GM23338 (cell line): Measurements from ENCODE around the gene ZNF415. TPM values are rescaled to one million over a fixed set of nuclear protein-coding genes. Genes with fewer than 3 reads are reported as not detected.

Experiments used
- ATAC-seq: fragments of 200-7000 bp; cut with Tn5 transposase; 3 replicates; pipeline ENCODE4 v1.9.1; 2020
- DNase-seq: peaks from one replicate; pipeline ENCODE4 v3.0.0-alpha.2; 2015; ENCODE audit warnings: low spot score
- H2AFZ ChIP-seq: fragments of 200-600 bp; sonication (generic); 2 replicates; pipeline ENCODE4 v1.8.0; 2016; ENCODE audit warnings: antibody characterized with exemption, mild to moderate bottlenecking, moderate library complexity
- H3F3A ChIP-seq: fragments of 200-600 bp; sonication (generic); replicated peaks from 2 replicates; pipeline ENCODE4 v1.8.0; 2017; ENCODE audit warnings: antibody characterized with exemption, mixed run types, low read depth
- H3K27ac ChIP-seq: fragments of 200-600 bp; sonication (generic); 2 replicates; pipeline ENCODE4 v1.6.1; 2016; ENCODE audit warnings: low read depth
- H3K27me3 ChIP-seq: fragments of 200-600 bp; sonication (generic); 2 replicates; pipeline ENCODE4 v1.8.0; 2016; ENCODE audit warnings: mild to moderate bottlenecking, mixed run types, moderate library complexity; ENCODE audit not compliant: insufficient read depth
- H3K36me3 ChIP-seq: fragments of 200-600 bp; sonication (generic); 2 replicates; pipeline ENCODE4 v1.8.0; 2016; ENCODE audit warnings: mild to moderate bottlenecking; ENCODE audit not compliant: insufficient read depth
- H3K4me1 ChIP-seq: fragments of 200-600 bp; sonication (generic); 2 replicates; pipeline ENCODE4 v1.8.0; 2016; ENCODE audit warnings: mild to moderate bottlenecking, moderate library complexity; ENCODE audit not compliant: insufficient read depth
- H3K4me2 ChIP-seq: fragments of 200-600 bp; sonication (generic); 2 replicates; pipeline ENCODE4 v1.7.1; 2017; ENCODE audit warnings: mixed run types
- H3K4me3 ChIP-seq: fragments of 200-600 bp; sonication (generic); 2 replicates; pipeline ENCODE4 v1.6.1; 2016; ENCODE audit warnings: mixed run types
- H3K79me2 ChIP-seq: fragments of 200-600 bp; sonication (generic); replicated peaks from 2 replicates; pipeline ENCODE4 v1.8.0; 2017; ENCODE audit warnings: mild to moderate bottlenecking; ENCODE audit not compliant: insufficient read depth
- H3K9me2 ChIP-seq: fragments of 200-600 bp; sonication (generic); 2 replicates; pipeline ENCODE4 v1.8.0; 2017; ENCODE audit not compliant: insufficient read depth
- H4K20me1 ChIP-seq: fragments of 200-600 bp; sonication (generic); replicated peaks from 2 replicates; pipeline ENCODE4 v1.8.0; 2017; ENCODE audit warnings: mild to moderate bottlenecking; ENCODE audit not compliant: insufficient read depth
- H3K27ac Mint-ChIP-seq: 2 replicates; pipeline ENCODE4 v1.8.0; 2020; ENCODE audit warnings: inconsistent platforms, mild to moderate bottlenecking, moderate library complexity, mixed read lengths
- H3K27me3 Mint-ChIP-seq: 3 replicates; pipeline ENCODE4 v1.8.0; 2022; ENCODE audit warnings: low read depth, mild to moderate bottlenecking, moderate library complexity, mixed read lengths, inconsistent platforms; ENCODE audit not compliant: insufficient read depth, poor library complexity
- H3K36me3 Mint-ChIP-seq: 3 replicates; pipeline ENCODE4 v1.8.0; 2021; ENCODE audit warnings: low read depth, mild to moderate bottlenecking, inconsistent platforms, moderate library complexity, mixed read lengths
- H3K4me1 Mint-ChIP-seq: 3 replicates; pipeline ENCODE4 v1.8.0; 2020; ENCODE audit warnings: mild to moderate bottlenecking, inconsistent platforms, mixed read lengths
- H3K4me3 Mint-ChIP-seq: 3 replicates; pipeline ENCODE4 v1.8.0; 2021; ENCODE audit warnings: moderate library complexity, mild to moderate bottlenecking, inconsistent platforms, mixed read lengths
- H3K9me3 Mint-ChIP-seq: 3 replicates; pipeline ENCODE4 v1.8.0; 2020; ENCODE audit warnings: moderate library complexity, mild to moderate bottlenecking, inconsistent platforms, mixed read lengths
- CREB1 ChIP-seq: fragments of 250-450 bp; sonication (Bioruptor Pico); IDR thresholded peaks from 2 replicates; pipeline ENCODE4 v1.5.0; 2020; ENCODE audit warnings: low read depth, mild to moderate bottlenecking, moderate library complexity
- EZH2 ChIP-seq: fragments of 200-600 bp; sonication (generic); IDR thresholded peaks from one replicate; pipeline ENCODE4 v1.8.0; 2017; ENCODE audit warnings: antibody characterized with exemption, mild to moderate bottlenecking, low read depth; ENCODE audit not compliant: unreplicated experiment
- EZH2phosphoT487 ChIP-seq: fragments of 200-600 bp; sonication (generic); IDR thresholded peaks from one replicate; pipeline ENCODE4 v1.8.1; 2018; ENCODE audit warnings: antibody characterized with exemption; ENCODE audit not compliant: unreplicated experiment
- JUNB ChIP-seq: IDR thresholded peaks from one replicate; pipeline ENCODE4 v1.6.1; 2016; ENCODE audit warnings: antibody characterized with exemption; ENCODE audit not compliant: unreplicated experiment
- STAT1 ChIP-seq: IDR thresholded peaks from one replicate; pipeline ENCODE4 v1.6.1; 2016; ENCODE audit warnings: antibody characterized with exemption; ENCODE audit not compliant: unreplicated experiment
- ZNF114 ChIP-seq: fragments of 250-450 bp; sonication (Bioruptor Pico); IDR thresholded peaks from 2 replicates; pipeline ENCODE4 v1.5.0; 2020; ENCODE audit warnings: mild to moderate bottlenecking, moderate library complexity
- polyA plus RNA-seq: library from polyadenylated mRNA; unstranded; fragments of >200 nt; fragmentation: Nextera tagmentation; extraction: Ambion mirVana; gene quantifications from 2 replicates; pipeline ENCODE4 v1.2.1, GENCODE V29; 2016
- total RNA-seq: library from RNA; depleted of rRNA; stranded (reverse); fragments of >200 nt; shearing (Covaris generic); gene quantifications from 2 replicates; pipeline ENCODE4 v1.2.3, GENCODE V29; 2014
- TF ChIP-seq, protein P1 (sequence below), 2 experiments: fragments of 200-600 bp in 1 of 2; sonication (generic) in 1 of 2; conservative IDR thresholded peaks; 2 replicates each; pipeline versions ENCODE4 v1.5.1 to v1.6.1; 2016 to 2017; ENCODE audit warnings: antibody characterized with exemption in 2 of 2, low read depth in 2 of 2, mild to moderate bottlenecking in 2 of 2, moderate library complexity in 1 of 2
- TF ChIP-seq, protein P2 (sequence below): IDR thresholded peaks from 2 replicates; pipeline ENCODE4 v1.6.1; 2016; ENCODE audit warnings: antibody characterized with exemption
- TF ChIP-seq, protein P3 (sequence below): fragments of 250-450 bp; sonication (Bioruptor Pico); IDR thresholded peaks from 2 replicates; pipeline ENCODE4 v1.5.0; 2020; ENCODE audit warnings: mild to moderate bottlenecking, moderate library complexity

The ZNF415 gene
- total and polyA plus RNA-seq, 2 experiments from 2014 or later: 9.2 to 9.3 TPM

DNA sequence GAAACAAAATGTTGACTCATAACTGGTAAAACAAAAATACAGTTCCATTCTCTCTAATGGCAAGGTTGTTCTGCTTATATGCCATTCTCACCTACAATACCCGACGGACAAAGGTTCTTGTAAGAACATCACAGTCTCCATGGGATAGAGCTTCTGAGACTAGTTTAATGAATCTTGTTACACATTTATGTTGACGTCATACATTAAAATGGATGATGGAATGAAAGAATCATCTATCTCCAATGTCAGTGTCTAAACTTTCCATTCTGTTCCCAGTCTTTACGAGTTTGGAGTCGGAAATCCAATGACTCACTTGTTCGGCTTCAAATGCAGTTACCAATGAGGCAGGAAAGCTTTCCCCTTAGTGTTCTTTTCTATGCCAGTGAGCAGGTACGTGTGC lies 47.2 kb downstream of the ZNF415 start (continued):
- TF ChIP-seq, protein P1, sequence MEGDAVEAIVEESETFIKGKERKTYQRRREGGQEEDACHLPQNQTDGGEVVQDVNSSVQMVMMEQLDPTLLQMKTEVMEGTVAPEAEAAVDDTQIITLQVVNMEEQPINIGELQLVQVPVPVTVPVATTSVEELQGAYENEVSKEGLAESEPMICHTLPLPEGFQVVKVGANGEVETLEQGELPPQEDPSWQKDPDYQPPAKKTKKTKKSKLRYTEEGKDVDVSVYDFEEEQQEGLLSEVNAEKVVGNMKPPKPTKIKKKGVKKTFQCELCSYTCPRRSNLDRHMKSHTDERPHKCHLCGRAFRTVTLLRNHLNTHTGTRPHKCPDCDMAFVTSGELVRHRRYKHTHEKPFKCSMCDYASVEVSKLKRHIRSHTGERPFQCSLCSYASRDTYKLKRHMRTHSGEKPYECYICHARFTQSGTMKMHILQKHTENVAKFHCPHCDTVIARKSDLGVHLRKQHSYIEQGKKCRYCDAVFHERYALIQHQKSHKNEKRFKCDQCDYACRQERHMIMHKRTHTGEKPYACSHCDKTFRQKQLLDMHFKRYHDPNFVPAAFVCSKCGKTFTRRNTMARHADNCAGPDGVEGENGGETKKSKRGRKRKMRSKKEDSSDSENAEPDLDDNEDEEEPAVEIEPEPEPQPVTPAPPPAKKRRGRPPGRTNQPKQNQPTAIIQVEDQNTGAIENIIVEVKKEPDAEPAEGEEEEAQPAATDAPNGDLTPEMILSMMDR (conservative IDR thresholded peaks at IDR 0.05; ENCODE audit: low read depth in 2 of 2): no peak
- no peak for TF ChIP-seq EZH2phosphoT487
- TF ChIP-seq EZH2: no peak
- no peak for TF ChIP-seq CREB1 (CRISPR knock-in tag)
- TF ChIP-seq, protein P2, sequence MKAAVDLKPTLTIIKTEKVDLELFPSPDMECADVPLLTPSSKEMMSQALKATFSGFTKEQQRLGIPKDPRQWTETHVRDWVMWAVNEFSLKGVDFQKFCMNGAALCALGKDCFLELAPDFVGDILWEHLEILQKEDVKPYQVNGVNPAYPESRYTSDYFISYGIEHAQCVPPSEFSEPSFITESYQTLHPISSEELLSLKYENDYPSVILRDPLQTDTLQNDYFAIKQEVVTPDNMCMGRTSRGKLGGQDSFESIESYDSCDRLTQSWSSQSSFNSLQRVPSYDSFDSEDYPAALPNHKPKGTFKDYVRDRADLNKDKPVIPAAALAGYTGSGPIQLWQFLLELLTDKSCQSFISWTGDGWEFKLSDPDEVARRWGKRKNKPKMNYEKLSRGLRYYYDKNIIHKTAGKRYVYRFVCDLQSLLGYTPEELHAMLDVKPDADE: no peak
- TF ChIP-seq ZNF114 (CRISPR knock-in tag): no peak

DNA sequence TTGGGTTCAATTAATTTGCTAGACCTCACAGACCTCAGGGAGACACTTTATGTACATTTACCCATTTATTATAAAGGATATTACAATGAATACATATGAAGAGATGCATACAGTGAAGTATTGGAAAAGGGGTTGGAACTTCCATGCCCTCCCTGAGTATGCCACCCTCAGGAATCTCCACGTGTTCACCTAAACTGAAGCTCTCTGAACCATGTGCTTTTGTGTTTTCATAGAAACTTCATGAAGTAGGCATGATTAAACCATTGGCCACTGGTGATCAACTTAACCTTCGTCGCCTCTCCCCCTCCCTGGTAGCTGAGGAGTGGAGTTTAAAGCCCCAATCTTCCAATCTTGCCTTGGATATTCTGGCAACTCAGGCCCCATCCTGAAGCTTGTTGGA lies 49.8 kb downstream of the ZNF415 start:
- Histone ChIP-seq H3K36me3 (peaks cover 5% of the 10 kb centered on the region; the same call in 1 of the 2 replicates), H3K79me2 (peaks cover 17% of the 10 kb centered on the region; the same call in 1 of the 2 replicates), H3K4me2 (no peak overlapping the region), H3K4me1 (no peaks in the 10 kb centered on the region), H3K27me3 (no peaks in the 10 kb centered on the region), H4K20me1 (peaks cover 5% of the 10 kb centered on the region; the same call in 1 of the 2 replicates), H3F3A (no peaks in the 10 kb centered on the region), H3K4me3 (no peak overlapping the region), H3K27ac (no peak overlapping the region), H2AFZ (no peak overlapping the region), H3K9me2 (no peaks in the 10 kb centered on the region)
- DNase-seq (no peak), ATAC-seq (no peak)
- H3K27me3 Mint-ChIP-seq: peaks cover 2% of the 10 kb centered on the region
- TF ChIP-seq CREB1 (CRISPR knock-in tag): no peak
- H3K4me3 Mint-ChIP-seq: no peak overlapping the region
- no peaks in the 10 kb centered on the region for H3K4me1 Mint-ChIP-seq
- peaks cover 66% of the 10 kb centered on the region for H3K36me3 Mint-ChIP-seq
- H3K9me3 Mint-ChIP-seq: peaks cover 5% of the 10 kb centered on the region; the same call in 2 of the 3 replicates
- H3K27ac Mint-ChIP-seq: no peak overlapping the region

DNA sequence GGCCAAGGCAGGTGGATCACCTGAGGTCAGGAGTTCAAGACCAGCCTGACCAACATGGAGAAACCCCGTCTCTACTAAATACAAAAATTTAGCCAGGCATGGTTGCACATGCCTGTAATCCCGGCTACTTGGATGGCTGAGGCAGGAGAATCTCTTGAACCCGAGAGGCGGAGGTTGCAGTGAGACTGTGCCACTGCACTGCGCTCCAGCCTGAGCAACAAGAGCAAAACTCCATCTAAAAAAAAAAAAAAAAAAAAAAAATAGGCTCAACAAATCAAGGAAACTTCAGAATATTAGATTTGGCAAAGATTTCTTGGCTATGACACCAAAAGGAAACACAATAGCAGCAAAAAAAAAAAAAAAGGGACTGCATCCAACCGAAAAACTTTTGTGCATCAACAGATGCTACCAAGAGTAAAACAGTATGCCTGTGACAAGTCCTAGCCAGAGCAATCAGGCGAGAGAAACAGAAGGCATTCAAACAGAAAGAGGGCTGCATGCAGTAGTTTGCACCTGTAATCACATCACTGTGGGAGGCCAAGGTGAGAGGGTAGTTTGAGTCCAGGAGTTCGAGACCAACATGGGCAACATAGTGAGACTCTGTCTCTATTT lies 53.3 kb downstream of the ZNF415 start:
- Histone ChIP-seq H3K4me3 (no peak overlapping the region), H3K27me3 (no peaks in the 10 kb centered on the region), H2AFZ (no peak overlapping the region), H3K36me3 (peaks cover 6% of the 10 kb centered on the region), H3K4me1 (no peaks in the 10 kb centered on the region), H3K27ac (no peak overlapping the region), H4K20me1 (peaks cover 11% of the 10 kb centered on the region; the same call in 1 of the 2 replicates), H3K9me2 (no peaks in the 10 kb centered on the region), H3F3A (no peaks in the 10 kb centered on the region), H3K79me2 (peaks cover 21% of the 10 kb centered on the region; the same call in 1 of the 2 replicates), H3K4me2 (no peak overlapping the region)
- no peak overlapping the region for H3K4me3 Mint-ChIP-seq
- ATAC-seq: no peak
- H3K4me1 Mint-ChIP-seq: peaks cover 7% of the 10 kb centered on the region
- no peak for DNase-seq
- H3K27me3 Mint-ChIP-seq: peaks cover 4% of the 10 kb centered on the region
- peaks cover 54% of the 10 kb centered on the region for H3K36me3 Mint-ChIP-seq
- peaks cover 5% of the 10 kb centered on the region; the same call in 2 of the 3 replicates for H3K9me3 Mint-ChIP-seq
- H3K27ac Mint-ChIP-seq: no peak overlapping the region
- TF ChIP-seq JUNB (no peak), CREB1 (CRISPR knock-in tag) (no peak), STAT1 (no peak)
- TF ChIP-seq, protein P3, sequence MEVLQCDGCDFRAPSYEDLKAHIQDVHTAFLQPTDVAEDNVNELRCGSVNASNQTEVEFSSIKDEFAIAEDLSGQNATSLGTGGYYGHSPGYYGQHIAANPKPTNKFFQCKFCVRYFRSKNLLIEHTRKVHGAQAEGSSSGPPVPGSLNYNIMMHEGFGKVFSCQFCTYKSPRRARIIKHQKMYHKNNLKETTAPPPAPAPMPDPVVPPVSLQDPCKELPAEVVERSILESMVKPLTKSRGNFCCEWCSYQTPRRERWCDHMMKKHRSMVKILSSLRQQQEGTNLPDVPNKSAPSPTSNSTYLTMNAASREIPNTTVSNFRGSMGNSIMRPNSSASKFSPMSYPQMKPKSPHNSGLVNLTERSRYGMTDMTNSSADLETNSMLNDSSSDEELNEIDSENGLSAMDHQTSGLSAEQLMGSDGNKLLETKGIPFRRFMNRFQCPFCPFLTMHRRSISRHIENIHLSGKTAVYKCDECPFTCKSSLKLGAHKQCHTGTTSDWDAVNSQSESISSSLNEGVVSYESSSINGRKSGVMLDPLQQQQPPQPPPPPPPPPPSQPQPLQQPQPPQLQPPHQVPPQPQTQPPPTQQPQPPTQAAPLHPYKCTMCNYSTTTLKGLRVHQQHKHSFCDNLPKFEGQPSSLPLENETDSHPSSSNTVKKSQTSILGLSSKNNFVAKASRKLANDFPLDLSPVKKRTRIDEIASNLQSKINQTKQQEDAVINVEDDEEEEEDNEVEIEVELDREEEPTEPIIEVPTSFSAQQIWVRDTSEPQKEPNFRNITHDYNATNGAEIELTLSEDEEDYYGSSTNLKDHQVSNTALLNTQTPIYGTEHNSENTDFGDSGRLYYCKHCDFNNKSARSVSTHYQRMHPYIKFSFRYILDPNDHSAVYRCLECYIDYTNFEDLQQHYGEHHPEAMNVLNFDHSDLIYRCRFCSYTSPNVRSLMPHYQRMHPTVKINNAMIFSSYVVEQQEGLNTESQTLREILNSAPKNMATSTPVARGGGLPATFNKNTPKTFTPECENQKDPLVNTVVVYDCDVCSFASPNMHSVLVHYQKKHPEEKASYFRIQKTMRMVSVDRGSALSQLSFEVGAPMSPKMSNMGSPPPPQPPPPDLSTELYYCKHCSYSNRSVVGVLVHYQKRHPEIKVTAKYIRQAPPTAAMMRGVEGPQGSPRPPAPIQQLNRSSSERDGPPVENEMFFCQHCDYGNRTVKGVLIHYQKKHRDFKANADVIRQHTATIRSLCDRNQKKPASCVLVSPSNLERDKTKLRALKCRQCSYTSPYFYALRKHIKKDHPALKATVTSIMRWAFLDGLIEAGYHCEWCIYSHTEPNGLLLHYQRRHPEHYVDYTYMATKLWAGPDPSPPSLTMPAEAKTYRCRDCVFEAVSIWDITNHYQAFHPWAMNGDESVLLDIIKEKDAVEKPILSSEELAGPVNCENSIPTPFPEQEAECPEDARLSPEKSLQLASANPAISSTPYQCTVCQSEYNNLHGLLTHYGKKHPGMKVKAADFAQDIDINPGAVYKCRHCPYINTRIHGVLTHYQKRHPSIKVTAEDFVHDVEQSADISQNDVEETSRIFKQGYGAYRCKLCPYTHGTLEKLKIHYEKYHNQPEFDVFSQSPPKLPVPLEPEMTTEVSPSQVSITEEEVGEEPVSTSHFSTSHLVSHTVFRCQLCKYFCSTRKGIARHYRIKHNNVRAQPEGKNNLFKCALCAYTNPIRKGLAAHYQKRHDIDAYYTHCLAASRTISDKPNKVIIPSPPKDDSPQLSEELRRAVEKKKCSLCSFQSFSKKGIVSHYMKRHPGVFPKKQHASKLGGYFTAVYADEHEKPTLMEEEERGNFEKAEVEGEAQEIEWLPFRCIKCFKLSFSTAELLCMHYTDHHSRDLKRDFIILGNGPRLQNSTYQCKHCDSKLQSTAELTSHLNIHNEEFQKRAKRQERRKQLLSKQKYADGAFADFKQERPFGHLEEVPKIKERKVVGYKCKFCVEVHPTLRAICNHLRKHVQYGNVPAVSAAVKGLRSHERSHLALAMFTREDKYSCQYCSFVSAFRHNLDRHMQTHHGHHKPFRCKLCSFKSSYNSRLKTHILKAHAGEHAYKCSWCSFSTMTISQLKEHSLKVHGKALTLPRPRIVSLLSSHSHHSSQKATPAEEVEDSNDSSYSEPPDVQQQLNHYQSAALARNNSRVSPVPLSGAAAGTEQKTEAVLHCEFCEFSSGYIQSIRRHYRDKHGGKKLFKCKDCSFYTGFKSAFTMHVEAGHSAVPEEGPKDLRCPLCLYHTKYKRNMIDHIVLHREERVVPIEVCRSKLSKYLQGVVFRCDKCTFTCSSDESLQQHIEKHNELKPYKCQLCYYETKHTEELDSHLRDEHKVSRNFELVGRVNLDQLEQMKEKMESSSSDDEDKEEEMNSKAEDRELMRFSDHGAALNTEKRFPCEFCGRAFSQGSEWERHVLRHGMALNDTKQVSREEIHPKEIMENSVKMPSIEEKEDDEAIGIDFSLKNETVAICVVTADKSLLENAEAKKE: no peak
